Glomerular visceral epithelial cell (primary cell): ENCODE data around the gene PTDSS2.
A peak's percentile ranks its signal among the peaks of the same experiment; 100 is the strongest.
"Not testable (repeated sequence)": the region's sequence is repeated elsewhere in the genome, so short reads cannot be mapped to it uniquely, and the experiment has no call there.

Experiments
- DNase-seq: peaks from one replicate; pipeline ENCODE4 v3.0.0-alpha.2; 2016; ENCODE audit errors: extremely low spot score

PTDSS2 gene

GRCh38 chr11:413120-414081 is 36.7 kb upstream of the PTDSS2 start:
- no peak for DNase-seq

DNA sequence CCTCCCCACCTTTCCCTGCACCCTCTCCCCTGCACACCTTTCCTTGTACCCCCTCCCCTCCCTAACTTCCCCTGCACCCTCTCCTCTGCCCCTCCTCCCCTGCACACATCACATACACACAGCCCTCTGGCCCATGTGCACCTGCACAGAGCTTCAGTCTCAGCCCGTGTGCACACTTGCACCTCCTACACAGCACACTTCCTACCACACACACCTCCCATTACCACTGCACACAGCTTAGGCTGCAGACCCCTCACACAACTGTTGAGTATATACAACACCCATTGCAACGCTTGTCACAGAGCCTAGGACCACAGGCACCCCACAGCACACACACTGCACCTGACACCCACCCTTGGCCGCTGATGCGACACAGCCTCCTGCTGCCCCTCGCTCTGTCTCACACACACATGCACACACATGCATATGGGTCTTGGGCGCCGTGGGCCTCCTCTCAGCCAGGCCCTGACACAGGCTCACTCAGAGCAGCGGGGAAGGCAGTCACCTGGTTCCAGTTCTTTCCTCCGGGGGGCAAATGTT is 35.7 kb upstream of the PTDSS2 start:
- DNase-seq = no peak

DNA sequence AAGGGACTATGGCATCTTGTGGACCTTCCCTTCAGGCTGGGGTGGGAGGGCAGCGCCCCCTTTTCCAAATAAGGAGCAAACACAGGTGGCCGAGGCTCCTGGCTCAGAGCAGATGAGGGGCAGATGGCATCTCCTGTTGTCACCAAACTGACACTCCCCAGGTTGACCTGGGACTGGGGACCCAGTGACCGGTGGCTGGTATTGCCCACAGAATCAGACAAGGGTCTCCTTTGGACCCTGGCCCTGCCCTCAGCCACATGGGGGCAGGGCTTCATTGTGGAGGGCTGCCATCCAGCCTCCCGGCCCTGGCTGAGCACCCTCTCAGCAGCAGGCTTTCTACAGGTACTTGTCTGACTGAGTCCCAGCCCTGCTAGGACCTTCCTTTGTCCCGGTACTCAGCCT is 34.4 kb upstream of the PTDSS2 start:
- no peak for DNase-seq

DNA sequence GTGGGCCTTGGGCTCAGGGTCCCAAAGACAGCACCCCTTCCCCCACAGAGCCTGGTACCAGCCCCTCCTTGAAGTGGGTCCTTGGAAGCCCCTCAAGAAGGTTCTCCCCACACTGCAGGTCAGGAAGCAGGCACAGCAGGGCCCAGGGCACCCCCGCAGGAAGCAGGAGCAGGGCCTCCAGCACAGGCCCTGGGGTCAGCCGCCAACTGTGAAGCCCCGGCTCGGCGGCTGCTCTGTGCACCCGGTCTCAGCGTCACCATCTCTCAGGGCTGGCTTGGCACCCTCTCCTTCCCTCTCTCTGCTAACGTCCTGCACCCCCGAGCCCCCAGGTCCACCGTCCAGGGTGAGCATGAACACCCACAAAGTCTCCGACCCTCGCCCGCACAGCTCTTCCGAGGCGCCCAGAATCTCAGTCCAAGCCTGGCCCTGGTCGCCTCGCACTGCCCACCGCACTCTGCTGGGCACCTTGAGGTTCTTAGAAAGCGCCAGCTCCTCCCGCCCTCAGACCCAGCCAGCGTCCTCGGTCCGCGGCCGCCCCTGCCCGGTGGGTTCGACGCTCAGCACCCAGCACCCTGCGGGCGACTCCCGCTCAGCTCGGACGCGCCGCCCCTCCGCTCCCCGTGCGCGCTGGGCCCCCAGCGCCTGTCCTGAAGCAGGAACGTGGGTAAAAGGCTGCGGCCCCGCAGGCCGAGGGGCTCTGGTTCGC is 33.9 kb upstream of the PTDSS2 start:
- DNase-seq = no peak

- peak; percentile 33 for DNase-seq
Observed at GRCh38 chr11:416757-417621, 33.1 kb upstream of the PTDSS2 start.

DNA sequence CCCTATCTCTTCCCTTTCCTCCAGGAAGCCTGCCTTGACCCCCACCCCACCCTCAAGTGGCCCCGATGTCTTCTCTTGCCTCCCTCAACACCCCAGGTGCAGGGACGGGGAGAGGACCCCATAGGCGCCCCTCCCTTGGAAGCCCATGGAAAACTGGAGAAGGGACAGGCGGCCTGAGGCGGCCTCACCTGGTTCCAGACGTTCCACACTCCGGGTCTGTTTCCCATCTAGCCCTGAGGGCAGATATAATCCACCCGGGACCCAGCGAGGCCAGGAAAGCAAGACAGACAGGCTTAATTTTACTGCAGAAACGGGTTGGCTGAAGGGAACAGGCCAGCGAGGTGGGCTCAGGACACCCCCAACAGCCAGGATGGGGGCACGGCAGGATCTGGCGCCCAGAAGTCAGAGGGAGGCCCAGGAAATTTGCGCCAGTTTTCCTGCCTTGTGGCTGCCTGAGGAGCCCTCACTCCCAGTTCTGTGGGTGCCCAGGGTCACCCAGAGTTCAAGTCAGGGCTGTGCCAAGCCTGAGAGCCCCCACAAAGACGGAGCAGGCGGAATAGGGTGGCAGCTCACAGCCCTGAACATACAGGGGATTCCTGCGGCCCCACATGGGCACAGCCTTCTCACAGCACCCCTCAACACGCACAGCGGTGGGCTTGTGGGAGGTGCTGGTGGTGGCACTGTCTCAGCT is 32.3 kb upstream of the PTDSS2 start:
- no peak for DNase-seq

DNA sequence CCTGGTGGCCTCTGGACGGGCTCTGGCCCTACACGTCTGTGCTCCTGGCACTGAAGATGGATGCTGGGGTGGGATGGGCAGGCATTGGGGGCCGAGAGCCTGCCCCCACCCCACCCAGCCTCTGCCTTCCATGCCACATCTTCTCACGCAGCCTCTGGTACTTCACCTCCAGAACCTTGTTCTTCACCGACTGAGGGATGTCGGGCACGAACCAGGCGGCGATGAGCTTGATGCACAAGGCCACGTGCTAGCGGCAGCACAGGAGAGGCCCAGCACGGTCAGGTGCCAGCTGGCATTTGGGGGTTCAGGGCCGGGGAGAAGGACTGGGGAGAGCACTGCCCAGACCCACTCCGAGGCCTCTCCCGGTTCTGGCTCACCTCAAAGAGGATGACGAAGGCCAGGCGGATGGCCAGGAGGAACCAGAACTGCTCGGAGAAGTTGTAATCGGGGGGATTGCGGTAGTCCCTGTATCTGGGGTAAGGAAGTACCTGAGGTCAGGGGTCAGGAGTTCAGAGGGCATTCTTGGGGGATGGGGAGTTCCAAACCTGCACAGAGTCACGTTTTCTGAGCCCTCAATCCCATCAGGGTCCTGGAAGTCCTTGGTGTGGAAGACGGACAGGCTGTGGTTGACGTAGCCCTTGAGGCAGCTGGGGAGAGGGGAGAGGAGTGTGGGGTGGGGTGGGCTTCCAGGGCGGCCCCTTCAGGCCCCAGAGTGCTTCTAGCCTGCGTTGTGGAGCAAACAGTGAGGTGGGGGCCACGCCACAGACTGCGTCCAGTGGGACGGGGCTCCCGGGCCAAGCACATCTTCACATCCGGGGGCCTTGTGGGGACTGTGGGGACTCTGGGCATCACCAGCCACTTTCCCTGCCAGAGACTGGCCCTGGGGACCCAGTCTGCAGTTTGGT is 31.5 kb upstream of the PTDSS2 start:
- DNase-seq = no peak

DNA sequence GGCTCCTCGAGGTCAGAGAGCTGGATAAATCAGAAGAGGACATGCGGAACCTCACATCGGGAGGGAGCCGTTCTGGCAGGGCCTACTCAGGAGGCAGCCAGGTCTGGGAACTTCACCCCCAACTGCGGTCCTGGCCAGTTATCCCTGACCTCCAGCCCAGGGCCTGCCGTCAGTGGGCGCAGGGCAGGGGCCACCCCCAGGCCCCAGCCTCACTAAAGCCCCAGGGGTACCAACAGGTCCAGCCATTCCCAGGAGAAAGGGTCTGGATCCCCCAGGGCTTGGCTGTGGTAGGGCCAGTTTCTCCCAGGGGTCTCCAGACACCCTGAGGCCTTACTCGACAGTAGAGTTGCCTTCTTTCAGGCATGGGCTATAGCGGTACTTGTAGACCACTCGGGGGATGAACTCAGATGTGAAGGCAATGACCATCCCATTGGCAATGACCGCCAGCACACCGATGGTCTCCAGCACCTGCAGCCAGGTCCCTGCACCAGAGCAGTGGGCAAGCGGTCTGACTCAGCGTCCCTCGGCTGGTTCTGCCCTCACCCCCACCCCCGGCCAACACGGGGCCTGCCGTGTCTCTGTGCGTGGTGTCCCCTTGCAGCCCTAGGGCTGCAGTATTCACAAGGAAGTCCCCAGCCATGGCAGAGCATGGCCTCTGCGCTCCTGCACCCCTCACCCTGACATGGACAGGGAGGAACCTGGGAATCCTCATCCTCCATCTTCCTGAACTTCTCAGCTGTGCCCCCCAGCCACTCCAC is 30.7 kb upstream of the PTDSS2 start:
- DNase-seq = no peak

GRCh38 chr11:420054-420910 is 29.8 kb upstream of the PTDSS2 start:
- DNase-seq = no peak

GRCh38 chr11:420911-421321 is 29.2 kb upstream of the PTDSS2 start:
- DNase-seq = no peak

DNA sequence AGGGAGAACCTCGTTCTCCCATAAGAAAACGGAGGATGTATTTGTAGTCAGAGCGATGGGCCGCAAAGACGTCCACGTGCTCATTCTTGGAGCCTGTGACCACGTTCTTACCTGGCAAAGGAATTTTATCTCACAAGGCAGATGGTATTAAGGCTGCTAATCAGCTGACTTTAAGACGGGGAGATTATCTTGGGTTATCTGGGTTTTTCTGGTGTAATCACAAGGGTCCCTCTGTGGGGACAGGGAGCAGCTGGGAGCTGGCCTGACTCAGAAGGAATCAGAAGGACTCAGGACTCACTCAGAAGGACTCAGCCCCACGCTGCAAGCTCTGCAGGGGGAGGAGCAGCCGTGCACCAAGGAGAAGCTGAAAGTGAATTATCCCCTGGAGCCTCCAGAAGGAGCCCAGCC is 27.8 kb upstream of the PTDSS2 start:
- no peak for DNase-seq

- DNase-seq = no peak
Observed at GRCh38 chr11:424232-424631, 25.8 kb upstream of the PTDSS2 start.

GRCh38 chr11:424766-425165 is 25.3 kb upstream of the PTDSS2 start:
- DNase-seq = not testable (repeated sequence)

DNA sequence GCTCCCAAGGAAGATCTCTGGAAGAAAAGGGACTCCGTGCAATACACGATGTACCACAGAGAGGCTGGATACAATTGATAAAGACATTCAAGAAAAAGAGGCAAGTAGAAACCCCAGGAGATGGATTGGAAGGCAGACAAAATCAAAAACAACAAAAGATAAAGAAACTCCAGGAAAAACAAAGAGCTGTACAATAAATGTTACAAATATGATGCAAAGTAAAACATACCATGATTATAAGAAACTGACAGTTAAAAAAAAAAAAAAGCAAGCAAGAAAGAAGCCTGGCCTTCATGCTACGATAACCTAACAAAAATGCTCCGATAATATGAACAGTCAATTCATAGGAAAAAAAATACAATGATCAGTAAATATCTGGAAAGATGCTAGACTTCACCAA is 24.8 kb upstream of the PTDSS2 start:
- DNase-seq = no peak

GRCh38 chr11:426851-427250 is 23.2 kb upstream of the PTDSS2 start:
- DNase-seq = no peak

DNA sequence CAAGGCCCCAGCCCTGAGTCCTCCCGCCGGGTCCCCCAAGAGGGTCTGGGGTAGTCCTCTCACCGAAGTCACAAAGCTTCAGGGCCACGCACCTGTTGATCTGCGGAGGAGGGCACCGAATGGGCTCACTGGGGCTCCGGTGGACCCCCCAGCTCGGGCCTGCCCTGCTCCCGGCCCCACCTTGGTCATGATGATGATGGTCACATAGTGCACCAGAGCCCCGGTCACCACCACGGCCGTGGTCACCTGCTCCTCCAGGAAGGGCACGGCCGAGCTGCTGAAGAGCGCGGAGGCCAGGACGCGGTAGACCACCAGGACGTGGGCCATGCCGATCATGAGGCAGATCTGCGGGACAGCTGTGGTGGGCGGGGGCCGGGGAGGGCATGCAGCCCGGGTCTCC is 21.8 kb upstream of the PTDSS2 start:
- no peak for DNase-seq

GRCh38 chr11:429391-429790 is 20.7 kb upstream of the PTDSS2 start:
- DNase-seq = no peak

DNA sequence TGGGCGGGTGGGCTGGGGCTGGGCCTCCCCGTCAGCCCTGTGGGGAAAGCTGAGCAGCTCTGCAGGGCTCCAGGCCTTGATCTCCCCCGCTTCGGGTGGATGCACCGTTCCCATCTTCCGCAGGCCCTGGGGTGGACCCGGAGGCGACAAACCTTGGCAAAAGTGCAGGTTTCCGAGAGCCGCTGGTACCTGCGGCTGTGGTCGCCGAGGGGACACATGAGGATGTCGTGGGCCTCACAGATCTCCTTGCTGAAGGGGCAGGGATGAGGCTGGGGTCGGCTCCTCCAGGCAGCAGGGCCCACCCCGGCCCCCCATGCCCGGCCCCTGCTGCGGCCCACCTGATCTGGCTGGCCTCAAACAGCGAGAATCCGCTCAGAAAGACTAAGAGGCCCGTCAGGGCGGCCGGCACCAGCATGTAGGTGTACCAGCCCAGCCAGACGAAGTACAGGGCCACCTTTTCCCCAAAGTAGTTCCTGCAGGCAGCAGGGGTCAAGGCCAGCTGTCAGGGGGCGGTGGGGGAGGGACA is 20.1 kb upstream of the PTDSS2 start:
- no peak for DNase-seq
